NCI-H1105 treated with DMSO at 0.1 percent for 48 hours (cell line): ENCODE results near the gene NFE2L1.
A peak's percentile ranks its signal among the peaks of the same experiment; 100 is the strongest.

Experiments used
- DNase-seq: peaks from one replicate; lab custom pipeline; 2025; lab: John Stamatoyannopoulos, UW

NFE2L1 gene

GRCh38 chr17:48047113-48047740 is 932 bp upstream of the NFE2L1 start:
- DNase-seq: peak; percentile 25

- DNase-seq: peak; percentile 49
These were observed 396 bp downstream of the NFE2L1 start for GRCh38 chr17:48048384-48049126.

- DNase-seq: no peak
These were observed 3.1 kb downstream of the NFE2L1 start for GRCh38 chr17:48051283-48051682.

- DNase-seq: no peak
These were observed 3.7 kb downstream of the NFE2L1 start for GRCh38 chr17:48051706-48052486.

GRCh38 chr17:48052956-48053757 is 5.0 kb downstream of the NFE2L1 start:
- DNase-seq: peak; percentile 64

GRCh38 chr17:48053758-48054237 is 5.6 kb downstream of the NFE2L1 start:
- no peak for DNase-seq

GRCh38 chr17:48054238-48055185 is 6.4 kb downstream of the NFE2L1 start:
- peak; percentile 75 for DNase-seq

GRCh38 chr17:48055531-48056245 is 7.5 kb downstream of the NFE2L1 start:
- DNase-seq: no peak

- DNase-seq: no peak
These were observed 8.1 kb downstream of the NFE2L1 start for GRCh38 chr17:48056246-48056745.

GRCh38 chr17:48056879-48057278 is 8.7 kb downstream of the NFE2L1 start:
- DNase-seq: no peak

GRCh38 chr17:48057626-48058025 is 9.5 kb downstream of the NFE2L1 start:
- no peak for DNase-seq

GRCh38 chr17:48058393-48059124 is 10.4 kb downstream of the NFE2L1 start:
- no peak for DNase-seq

GRCh38 chr17:48059125-48059668 is 11.0 kb downstream of the NFE2L1 start:
- DNase-seq: no peak

GRCh38 chr17:48060249-48060648 is 12.1 kb downstream of the NFE2L1 start:
- DNase-seq: no peak

GRCh38 chr17:48062273-48062672 is 14.1 kb downstream of the NFE2L1 start:
- no peak for DNase-seq

GRCh38 chr17:48064638-48065037 is 16.5 kb downstream of the NFE2L1 start:
- no peak for DNase-seq

- DNase-seq: no peak
These were observed 18.0 kb downstream of the NFE2L1 start for GRCh38 chr17:48066192-48066591.

- DNase-seq: no peak
These were observed 18.5 kb downstream of the NFE2L1 start for GRCh38 chr17:48066656-48067055.

GRCh38 chr17:48067245-48067644 is 19.1 kb downstream of the NFE2L1 start:
- DNase-seq: no peak
